HL-60/S4 treated with phorbol 12-myristate 13-acetate at 8.2 ng/mL for 4 days and 3 days (cell line): ENCODE measurements around the gene EXOC6B.

ENCODE experiments used
- in situ Hi-C: fragments of 300-500 bp; cut with MboI; formaldehyde crosslinking; loops from 2 replicates; pipeline ENCODE4 v1.15.0; 2022; ENCODE audit warnings: low sequenced_read_pairs

Gene EXOC6B

GRCh38 chr2:72300147-72300684 is 525.6 kb downstream of the EXOC6B start:
- in situ Hi-C loops = no loop called here

- in situ Hi-C loops = no loop called here
These were observed 532.2 kb downstream of the EXOC6B start for GRCh38 chr2:72293620-72294019.

- in situ Hi-C loops = no loop called here
These were observed 533.4 kb downstream of the EXOC6B start for GRCh38 chr2:72292433-72292832.

- in situ Hi-C loops = no loop called here
These were observed 534.8 kb downstream of the EXOC6B start for GRCh38 chr2:72291059-72291458.

- in situ Hi-C loops = no loop called here
These were observed 536.1 kb downstream of the EXOC6B start for GRCh38 chr2:72289736-72290135.

GRCh38 chr2:72289283-72289682 is 536.5 kb downstream of the EXOC6B start:
- in situ Hi-C loops = no loop called here

- in situ Hi-C loops = no loop called here
These were observed 547.8 kb downstream of the EXOC6B start for GRCh38 chr2:72278046-72278445.

- in situ Hi-C loops = no loop called here
These were observed 549.0 kb downstream of the EXOC6B start for GRCh38 chr2:72276876-72277275.

GRCh38 chr2:72276356-72276755 is 549.5 kb downstream of the EXOC6B start:
- in situ Hi-C loops = no loop called here

GRCh38 chr2:72275084-72275483 is 550.7 kb downstream of the EXOC6B start:
- in situ Hi-C loops = no loop called here

GRCh38 chr2:72274380-72274797 is 551.4 kb downstream of the EXOC6B start:
- in situ Hi-C loops = no loop called here

- in situ Hi-C loops = no loop called here
These were observed 552.4 kb downstream of the EXOC6B start for GRCh38 chr2:72273384-72273783.

- in situ Hi-C loops = no loop called here
These were observed 553.8 kb downstream of the EXOC6B start for GRCh38 chr2:72271766-72272641.

GRCh38 chr2:72271276-72271614 is 554.6 kb downstream of the EXOC6B start:
- in situ Hi-C loops = no loop called here

- in situ Hi-C loops = no loop called here
These were observed 555.1 kb downstream of the EXOC6B start for GRCh38 chr2:72270556-72271275.

- in situ Hi-C loops = no loop called here
These were observed 562.1 kb downstream of the EXOC6B start for GRCh38 chr2:72263776-72264060.

- in situ Hi-C loops = no loop called here
These were observed 562.6 kb downstream of the EXOC6B start for GRCh38 chr2:72263043-72263775.

- in situ Hi-C loops = no loop called here
These were observed 564.8 kb downstream of the EXOC6B start for GRCh38 chr2:72261076-72261475.

- in situ Hi-C loops = no loop called here
These were observed 570.3 kb downstream of the EXOC6B start for GRCh38 chr2:72255540-72255939.

GRCh38 chr2:72254831-72255451 is 570.9 kb downstream of the EXOC6B start:
- in situ Hi-C loops = no loop called here

- in situ Hi-C loops = no loop called here
These were observed 587.5 kb downstream of the EXOC6B start for GRCh38 chr2:72238311-72238710.
